ENCODE measurements around the gene RIF1.

DNA sequence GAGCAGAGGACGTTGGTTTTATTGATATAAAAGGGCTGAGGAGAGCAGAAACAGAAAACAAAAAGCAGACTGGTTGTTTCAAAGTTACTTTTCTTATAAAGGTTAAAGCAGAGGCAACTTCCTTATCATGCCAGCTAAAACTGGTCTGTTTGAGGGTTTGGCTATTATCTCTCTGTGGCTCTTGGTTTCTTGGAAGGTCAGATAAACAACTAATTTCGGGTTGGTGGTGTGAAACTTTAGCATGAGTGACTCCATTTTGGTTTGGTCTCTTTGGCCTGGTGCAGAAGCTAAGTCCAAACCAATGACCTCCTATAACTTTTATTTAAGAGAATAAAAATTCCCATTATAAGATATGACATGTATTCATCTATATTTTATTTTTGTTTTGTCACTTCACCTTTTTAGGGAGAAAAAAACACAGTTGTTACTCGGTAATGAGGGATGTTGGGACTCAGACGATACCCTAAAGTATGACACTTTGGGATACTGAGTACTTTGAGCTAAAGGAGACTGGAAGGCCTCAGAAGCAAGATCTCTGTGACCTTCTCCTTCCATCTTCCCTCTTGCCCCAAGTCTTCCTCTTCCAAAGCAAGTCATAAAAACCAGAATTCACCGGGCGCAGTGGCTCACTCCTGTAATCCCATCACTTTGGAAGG lies 29.0 kb upstream of the RIF1 start:
- no peak for TF ChIP-seq EZH2 (IDR thresholded peaks at IDR 0.05)
- TF ChIP-seq, protein P1, sequence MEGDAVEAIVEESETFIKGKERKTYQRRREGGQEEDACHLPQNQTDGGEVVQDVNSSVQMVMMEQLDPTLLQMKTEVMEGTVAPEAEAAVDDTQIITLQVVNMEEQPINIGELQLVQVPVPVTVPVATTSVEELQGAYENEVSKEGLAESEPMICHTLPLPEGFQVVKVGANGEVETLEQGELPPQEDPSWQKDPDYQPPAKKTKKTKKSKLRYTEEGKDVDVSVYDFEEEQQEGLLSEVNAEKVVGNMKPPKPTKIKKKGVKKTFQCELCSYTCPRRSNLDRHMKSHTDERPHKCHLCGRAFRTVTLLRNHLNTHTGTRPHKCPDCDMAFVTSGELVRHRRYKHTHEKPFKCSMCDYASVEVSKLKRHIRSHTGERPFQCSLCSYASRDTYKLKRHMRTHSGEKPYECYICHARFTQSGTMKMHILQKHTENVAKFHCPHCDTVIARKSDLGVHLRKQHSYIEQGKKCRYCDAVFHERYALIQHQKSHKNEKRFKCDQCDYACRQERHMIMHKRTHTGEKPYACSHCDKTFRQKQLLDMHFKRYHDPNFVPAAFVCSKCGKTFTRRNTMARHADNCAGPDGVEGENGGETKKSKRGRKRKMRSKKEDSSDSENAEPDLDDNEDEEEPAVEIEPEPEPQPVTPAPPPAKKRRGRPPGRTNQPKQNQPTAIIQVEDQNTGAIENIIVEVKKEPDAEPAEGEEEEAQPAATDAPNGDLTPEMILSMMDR (IDR thresholded peaks at IDR 0.05), result no peak
